GM23338 (cell line): ENCODE measurements around the gene SAFB. TPM values are rescaled to one million over a fixed set of nuclear protein-coding genes. Genes with fewer than 3 reads are reported as not detected.

Source experiments
- ATAC-seq: fragments of 200-7000 bp; cut with Tn5 transposase; 3 replicates; pipeline ENCODE4 v1.9.1; 2020
- DNase-seq: peaks from one replicate; pipeline ENCODE4 v3.0.0-alpha.2; 2015; ENCODE audit warnings: low spot score
- H2AFZ ChIP-seq: fragments of 200-600 bp; sonication (generic); 2 replicates; pipeline ENCODE4 v1.8.0; 2016; ENCODE audit warnings: antibody characterized with exemption, mild to moderate bottlenecking, moderate library complexity
- H3F3A ChIP-seq: fragments of 200-600 bp; sonication (generic); replicated peaks from 2 replicates; pipeline ENCODE4 v1.8.0; 2017; ENCODE audit warnings: antibody characterized with exemption, mixed run types, low read depth
- H3K27ac ChIP-seq: fragments of 200-600 bp; sonication (generic); 2 replicates; pipeline ENCODE4 v1.6.1; 2016; ENCODE audit warnings: low read depth
- H3K27me3 ChIP-seq: fragments of 200-600 bp; sonication (generic); 2 replicates; pipeline ENCODE4 v1.8.0; 2016; ENCODE audit warnings: mild to moderate bottlenecking, mixed run types, moderate library complexity; ENCODE audit not compliant: insufficient read depth
- H3K36me3 ChIP-seq: fragments of 200-600 bp; sonication (generic); 2 replicates; pipeline ENCODE4 v1.8.0; 2016; ENCODE audit warnings: mild to moderate bottlenecking; ENCODE audit not compliant: insufficient read depth
- H3K4me1 ChIP-seq: fragments of 200-600 bp; sonication (generic); 2 replicates; pipeline ENCODE4 v1.8.0; 2016; ENCODE audit warnings: mild to moderate bottlenecking, moderate library complexity; ENCODE audit not compliant: insufficient read depth
- H3K4me2 ChIP-seq: fragments of 200-600 bp; sonication (generic); 2 replicates; pipeline ENCODE4 v1.7.1; 2017; ENCODE audit warnings: mixed run types
- H3K4me3 ChIP-seq: fragments of 200-600 bp; sonication (generic); 2 replicates; pipeline ENCODE4 v1.6.1; 2016; ENCODE audit warnings: mixed run types
- H3K79me2 ChIP-seq: fragments of 200-600 bp; sonication (generic); replicated peaks from 2 replicates; pipeline ENCODE4 v1.8.0; 2017; ENCODE audit warnings: mild to moderate bottlenecking; ENCODE audit not compliant: insufficient read depth
- H3K9me2 ChIP-seq: fragments of 200-600 bp; sonication (generic); 2 replicates; pipeline ENCODE4 v1.8.0; 2017; ENCODE audit not compliant: insufficient read depth
- H4K20me1 ChIP-seq: fragments of 200-600 bp; sonication (generic); replicated peaks from 2 replicates; pipeline ENCODE4 v1.8.0; 2017; ENCODE audit warnings: mild to moderate bottlenecking; ENCODE audit not compliant: insufficient read depth
- H3K27ac Mint-ChIP-seq: 2 replicates; pipeline ENCODE4 v1.8.0; 2020; ENCODE audit warnings: inconsistent platforms, mild to moderate bottlenecking, moderate library complexity, mixed read lengths
- H3K27me3 Mint-ChIP-seq: 3 replicates; pipeline ENCODE4 v1.8.0; 2022; ENCODE audit warnings: low read depth, mild to moderate bottlenecking, moderate library complexity, mixed read lengths, inconsistent platforms; ENCODE audit not compliant: insufficient read depth, poor library complexity
- H3K36me3 Mint-ChIP-seq: 3 replicates; pipeline ENCODE4 v1.8.0; 2021; ENCODE audit warnings: low read depth, mild to moderate bottlenecking, inconsistent platforms, moderate library complexity, mixed read lengths
- H3K4me1 Mint-ChIP-seq: 3 replicates; pipeline ENCODE4 v1.8.0; 2020; ENCODE audit warnings: mild to moderate bottlenecking, inconsistent platforms, mixed read lengths
- H3K4me3 Mint-ChIP-seq: 3 replicates; pipeline ENCODE4 v1.8.0; 2021; ENCODE audit warnings: moderate library complexity, mild to moderate bottlenecking, inconsistent platforms, mixed read lengths
- H3K9me3 Mint-ChIP-seq: 3 replicates; pipeline ENCODE4 v1.8.0; 2020; ENCODE audit warnings: moderate library complexity, mild to moderate bottlenecking, inconsistent platforms, mixed read lengths
- POLR2AphosphoS5 ChIP-seq: IDR thresholded peaks from 2 replicates; pipeline ENCODE4 v1.6.1; 2016; ENCODE audit warnings: antibody characterized with exemption, low read depth
- ZNF331 ChIP-seq: fragments of 250-450 bp; sonication (Bioruptor Pico); IDR thresholded peaks from 2 replicates; pipeline ENCODE4 v1.5.0; 2020; ENCODE audit warnings: low read depth, mild to moderate bottlenecking, moderate library complexity
- polyA plus RNA-seq: library from polyadenylated mRNA; unstranded; fragments of >200 nt; fragmentation: Nextera tagmentation; extraction: Ambion mirVana; gene quantifications from 2 replicates; pipeline ENCODE4 v1.2.1, GENCODE V29; 2016
- total RNA-seq: library from RNA; depleted of rRNA; stranded (reverse); fragments of >200 nt; shearing (Covaris generic); gene quantifications from 2 replicates; pipeline ENCODE4 v1.2.3, GENCODE V29; 2014
- TF ChIP-seq, protein P1 (sequence below): IDR thresholded peaks from one replicate; pipeline ENCODE4 v1.6.1; 2018; ENCODE audit warnings: antibody characterized with exemption; ENCODE audit not compliant: unreplicated experiment
- TF ChIP-seq, protein P2 (sequence below): fragments of 250-450 bp; sonication (Bioruptor Pico); IDR thresholded peaks from 2 replicates; pipeline ENCODE4 v1.5.0; 2020; ENCODE audit warnings: mild to moderate bottlenecking, moderate library complexity

SAFB gene
- total and polyA plus RNA-seq, 2 experiments from 2014 or later = 85.2 to 109 TPM

DNA sequence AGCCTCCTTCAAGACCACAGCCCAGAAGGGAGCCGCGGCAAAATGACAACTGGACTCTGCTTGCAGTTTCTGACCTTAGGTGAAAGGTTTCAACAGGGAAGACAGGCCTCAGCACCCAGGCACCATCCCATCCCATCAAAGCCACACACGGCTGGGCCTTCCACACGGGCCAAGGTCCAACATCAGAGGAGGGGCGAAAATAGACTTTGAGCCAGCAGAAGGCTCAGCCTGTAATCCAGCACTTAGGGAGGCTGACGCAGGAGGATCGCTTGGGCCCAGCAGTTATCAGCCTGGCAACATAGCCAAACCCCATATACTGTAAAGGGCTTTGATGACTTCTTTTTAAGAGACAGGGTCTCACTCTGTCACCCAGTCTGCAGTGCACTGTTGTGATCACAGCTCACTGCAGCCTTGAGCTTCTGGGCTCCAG, 28.3 kb upstream of the SAFB start (continued):
- TF ChIP-seq, protein P1, sequence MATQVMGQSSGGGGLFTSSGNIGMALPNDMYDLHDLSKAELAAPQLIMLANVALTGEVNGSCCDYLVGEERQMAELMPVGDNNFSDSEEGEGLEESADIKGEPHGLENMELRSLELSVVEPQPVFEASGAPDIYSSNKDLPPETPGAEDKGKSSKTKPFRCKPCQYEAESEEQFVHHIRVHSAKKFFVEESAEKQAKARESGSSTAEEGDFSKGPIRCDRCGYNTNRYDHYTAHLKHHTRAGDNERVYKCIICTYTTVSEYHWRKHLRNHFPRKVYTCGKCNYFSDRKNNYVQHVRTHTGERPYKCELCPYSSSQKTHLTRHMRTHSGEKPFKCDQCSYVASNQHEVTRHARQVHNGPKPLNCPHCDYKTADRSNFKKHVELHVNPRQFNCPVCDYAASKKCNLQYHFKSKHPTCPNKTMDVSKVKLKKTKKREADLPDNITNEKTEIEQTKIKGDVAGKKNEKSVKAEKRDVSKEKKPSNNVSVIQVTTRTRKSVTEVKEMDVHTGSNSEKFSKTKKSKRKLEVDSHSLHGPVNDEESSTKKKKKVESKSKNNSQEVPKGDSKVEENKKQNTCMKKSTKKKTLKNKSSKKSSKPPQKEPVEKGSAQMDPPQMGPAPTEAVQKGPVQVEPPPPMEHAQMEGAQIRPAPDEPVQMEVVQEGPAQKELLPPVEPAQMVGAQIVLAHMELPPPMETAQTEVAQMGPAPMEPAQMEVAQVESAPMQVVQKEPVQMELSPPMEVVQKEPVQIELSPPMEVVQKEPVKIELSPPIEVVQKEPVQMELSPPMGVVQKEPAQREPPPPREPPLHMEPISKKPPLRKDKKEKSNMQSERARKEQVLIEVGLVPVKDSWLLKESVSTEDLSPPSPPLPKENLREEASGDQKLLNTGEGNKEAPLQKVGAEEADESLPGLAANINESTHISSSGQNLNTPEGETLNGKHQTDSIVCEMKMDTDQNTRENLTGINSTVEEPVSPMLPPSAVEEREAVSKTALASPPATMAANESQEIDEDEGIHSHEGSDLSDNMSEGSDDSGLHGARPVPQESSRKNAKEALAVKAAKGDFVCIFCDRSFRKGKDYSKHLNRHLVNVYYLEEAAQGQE = no peak

DNA sequence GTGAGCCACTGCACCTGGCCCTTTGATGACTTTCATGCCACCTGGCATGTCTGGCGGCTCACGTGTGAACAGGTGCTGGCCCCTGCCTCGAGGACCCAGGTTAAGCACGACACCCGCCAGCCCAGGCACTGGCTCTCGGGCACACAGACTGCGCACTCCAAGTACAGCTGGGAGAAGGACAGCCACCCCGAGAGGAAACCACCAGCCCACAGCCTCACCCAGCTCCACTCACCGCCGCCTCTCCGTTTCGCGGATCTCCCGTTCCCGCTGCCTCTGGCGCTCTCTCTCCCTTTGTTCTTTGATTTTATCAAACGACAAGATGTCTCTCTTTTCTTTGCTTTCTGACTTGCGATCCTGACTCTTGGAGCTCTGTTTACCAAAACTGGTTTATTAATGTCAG, 27.8 kb upstream of the SAFB start:
- no peak for DNase-seq
- 0 out of 2 replicates have a peak, but pooled peaks cover 3% of the 10 kb centered on the region for H3K79me2 ChIP-seq
- Mint-ChIP-seq H3K9me3 (no peaks in the 10 kb centered on the region), H3K36me3 (peaks cover 86% of the 10 kb centered on the region), H3K4me3 (no peak overlapping the region; the same call in 2 of the 3 replicates), H3K27ac (no peak overlapping the region; the same call in 1 of the 2 replicates), H3K4me1 (no peaks in the 10 kb centered on the region), H3K27me3 (peaks cover 12% of the 10 kb centered on the region)
- H3K4me3 ChIP-seq = no peak overlapping the region
- no peak overlapping the region for H3K4me2 ChIP-seq
- H3K9me2 ChIP-seq = no peaks in the 10 kb centered on the region
- H3K27me3 ChIP-seq = no peaks in the 10 kb centered on the region
- peaks cover 12% of the 10 kb centered on the region for H4K20me1 ChIP-seq
- TF ChIP-seq, protein P2, sequence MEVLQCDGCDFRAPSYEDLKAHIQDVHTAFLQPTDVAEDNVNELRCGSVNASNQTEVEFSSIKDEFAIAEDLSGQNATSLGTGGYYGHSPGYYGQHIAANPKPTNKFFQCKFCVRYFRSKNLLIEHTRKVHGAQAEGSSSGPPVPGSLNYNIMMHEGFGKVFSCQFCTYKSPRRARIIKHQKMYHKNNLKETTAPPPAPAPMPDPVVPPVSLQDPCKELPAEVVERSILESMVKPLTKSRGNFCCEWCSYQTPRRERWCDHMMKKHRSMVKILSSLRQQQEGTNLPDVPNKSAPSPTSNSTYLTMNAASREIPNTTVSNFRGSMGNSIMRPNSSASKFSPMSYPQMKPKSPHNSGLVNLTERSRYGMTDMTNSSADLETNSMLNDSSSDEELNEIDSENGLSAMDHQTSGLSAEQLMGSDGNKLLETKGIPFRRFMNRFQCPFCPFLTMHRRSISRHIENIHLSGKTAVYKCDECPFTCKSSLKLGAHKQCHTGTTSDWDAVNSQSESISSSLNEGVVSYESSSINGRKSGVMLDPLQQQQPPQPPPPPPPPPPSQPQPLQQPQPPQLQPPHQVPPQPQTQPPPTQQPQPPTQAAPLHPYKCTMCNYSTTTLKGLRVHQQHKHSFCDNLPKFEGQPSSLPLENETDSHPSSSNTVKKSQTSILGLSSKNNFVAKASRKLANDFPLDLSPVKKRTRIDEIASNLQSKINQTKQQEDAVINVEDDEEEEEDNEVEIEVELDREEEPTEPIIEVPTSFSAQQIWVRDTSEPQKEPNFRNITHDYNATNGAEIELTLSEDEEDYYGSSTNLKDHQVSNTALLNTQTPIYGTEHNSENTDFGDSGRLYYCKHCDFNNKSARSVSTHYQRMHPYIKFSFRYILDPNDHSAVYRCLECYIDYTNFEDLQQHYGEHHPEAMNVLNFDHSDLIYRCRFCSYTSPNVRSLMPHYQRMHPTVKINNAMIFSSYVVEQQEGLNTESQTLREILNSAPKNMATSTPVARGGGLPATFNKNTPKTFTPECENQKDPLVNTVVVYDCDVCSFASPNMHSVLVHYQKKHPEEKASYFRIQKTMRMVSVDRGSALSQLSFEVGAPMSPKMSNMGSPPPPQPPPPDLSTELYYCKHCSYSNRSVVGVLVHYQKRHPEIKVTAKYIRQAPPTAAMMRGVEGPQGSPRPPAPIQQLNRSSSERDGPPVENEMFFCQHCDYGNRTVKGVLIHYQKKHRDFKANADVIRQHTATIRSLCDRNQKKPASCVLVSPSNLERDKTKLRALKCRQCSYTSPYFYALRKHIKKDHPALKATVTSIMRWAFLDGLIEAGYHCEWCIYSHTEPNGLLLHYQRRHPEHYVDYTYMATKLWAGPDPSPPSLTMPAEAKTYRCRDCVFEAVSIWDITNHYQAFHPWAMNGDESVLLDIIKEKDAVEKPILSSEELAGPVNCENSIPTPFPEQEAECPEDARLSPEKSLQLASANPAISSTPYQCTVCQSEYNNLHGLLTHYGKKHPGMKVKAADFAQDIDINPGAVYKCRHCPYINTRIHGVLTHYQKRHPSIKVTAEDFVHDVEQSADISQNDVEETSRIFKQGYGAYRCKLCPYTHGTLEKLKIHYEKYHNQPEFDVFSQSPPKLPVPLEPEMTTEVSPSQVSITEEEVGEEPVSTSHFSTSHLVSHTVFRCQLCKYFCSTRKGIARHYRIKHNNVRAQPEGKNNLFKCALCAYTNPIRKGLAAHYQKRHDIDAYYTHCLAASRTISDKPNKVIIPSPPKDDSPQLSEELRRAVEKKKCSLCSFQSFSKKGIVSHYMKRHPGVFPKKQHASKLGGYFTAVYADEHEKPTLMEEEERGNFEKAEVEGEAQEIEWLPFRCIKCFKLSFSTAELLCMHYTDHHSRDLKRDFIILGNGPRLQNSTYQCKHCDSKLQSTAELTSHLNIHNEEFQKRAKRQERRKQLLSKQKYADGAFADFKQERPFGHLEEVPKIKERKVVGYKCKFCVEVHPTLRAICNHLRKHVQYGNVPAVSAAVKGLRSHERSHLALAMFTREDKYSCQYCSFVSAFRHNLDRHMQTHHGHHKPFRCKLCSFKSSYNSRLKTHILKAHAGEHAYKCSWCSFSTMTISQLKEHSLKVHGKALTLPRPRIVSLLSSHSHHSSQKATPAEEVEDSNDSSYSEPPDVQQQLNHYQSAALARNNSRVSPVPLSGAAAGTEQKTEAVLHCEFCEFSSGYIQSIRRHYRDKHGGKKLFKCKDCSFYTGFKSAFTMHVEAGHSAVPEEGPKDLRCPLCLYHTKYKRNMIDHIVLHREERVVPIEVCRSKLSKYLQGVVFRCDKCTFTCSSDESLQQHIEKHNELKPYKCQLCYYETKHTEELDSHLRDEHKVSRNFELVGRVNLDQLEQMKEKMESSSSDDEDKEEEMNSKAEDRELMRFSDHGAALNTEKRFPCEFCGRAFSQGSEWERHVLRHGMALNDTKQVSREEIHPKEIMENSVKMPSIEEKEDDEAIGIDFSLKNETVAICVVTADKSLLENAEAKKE (CRISPR knock-in tag) = no peak
- TF ChIP-seq POLR2AphosphoS5 (no peak), ZNF331 (CRISPR knock-in tag) (no peak)
- H2AFZ ChIP-seq = no peak overlapping the region
- H3K4me1 ChIP-seq = no peaks in the 10 kb centered on the region
- H3K36me3 ChIP-seq = peaks cover 33% of the 10 kb centered on the region
- ATAC-seq = no peak
- no peak overlapping the region for H3K27ac ChIP-seq
- H3F3A ChIP-seq = 0 out of 2 replicates have a peak, but pooled peaks cover 2% of the 10 kb centered on the region
